ENCODE data around the gene SERPINE3.

GRCh38 chr13:51405176-51405575 lies 65.7 kb downstream of the SERPINE3 start:
- TF ChIP-seq, protein P1, sequence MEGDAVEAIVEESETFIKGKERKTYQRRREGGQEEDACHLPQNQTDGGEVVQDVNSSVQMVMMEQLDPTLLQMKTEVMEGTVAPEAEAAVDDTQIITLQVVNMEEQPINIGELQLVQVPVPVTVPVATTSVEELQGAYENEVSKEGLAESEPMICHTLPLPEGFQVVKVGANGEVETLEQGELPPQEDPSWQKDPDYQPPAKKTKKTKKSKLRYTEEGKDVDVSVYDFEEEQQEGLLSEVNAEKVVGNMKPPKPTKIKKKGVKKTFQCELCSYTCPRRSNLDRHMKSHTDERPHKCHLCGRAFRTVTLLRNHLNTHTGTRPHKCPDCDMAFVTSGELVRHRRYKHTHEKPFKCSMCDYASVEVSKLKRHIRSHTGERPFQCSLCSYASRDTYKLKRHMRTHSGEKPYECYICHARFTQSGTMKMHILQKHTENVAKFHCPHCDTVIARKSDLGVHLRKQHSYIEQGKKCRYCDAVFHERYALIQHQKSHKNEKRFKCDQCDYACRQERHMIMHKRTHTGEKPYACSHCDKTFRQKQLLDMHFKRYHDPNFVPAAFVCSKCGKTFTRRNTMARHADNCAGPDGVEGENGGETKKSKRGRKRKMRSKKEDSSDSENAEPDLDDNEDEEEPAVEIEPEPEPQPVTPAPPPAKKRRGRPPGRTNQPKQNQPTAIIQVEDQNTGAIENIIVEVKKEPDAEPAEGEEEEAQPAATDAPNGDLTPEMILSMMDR (IDR thresholded peaks at IDR 0.05): no peak
- TF ChIP-seq ZNF317 (CRISPR knock-in tag; IDR thresholded peaks at IDR 0.05; ENCODE audit: borderline replicate concordance, low read depth): no peak

All from WTC11 (cell line).